Mammary microvascular endothelial cell (primary cell): ENCODE data around the gene RAN. TPM values are rescaled to one million over a fixed set of nuclear protein-coding genes. Genes with fewer than 3 reads are reported as not detected.

Experiments used
- total RNA-seq: library from RNA; depleted of rRNA; stranded (reverse); fragments of >200 nt; gene quantifications from 2 replicates; pipeline ENCODE4 v1.2.3, GENCODE V29; 2015

The RAN gene
- 503 and 529 TPM in 2 replicates for total RNA-seq

DNA sequence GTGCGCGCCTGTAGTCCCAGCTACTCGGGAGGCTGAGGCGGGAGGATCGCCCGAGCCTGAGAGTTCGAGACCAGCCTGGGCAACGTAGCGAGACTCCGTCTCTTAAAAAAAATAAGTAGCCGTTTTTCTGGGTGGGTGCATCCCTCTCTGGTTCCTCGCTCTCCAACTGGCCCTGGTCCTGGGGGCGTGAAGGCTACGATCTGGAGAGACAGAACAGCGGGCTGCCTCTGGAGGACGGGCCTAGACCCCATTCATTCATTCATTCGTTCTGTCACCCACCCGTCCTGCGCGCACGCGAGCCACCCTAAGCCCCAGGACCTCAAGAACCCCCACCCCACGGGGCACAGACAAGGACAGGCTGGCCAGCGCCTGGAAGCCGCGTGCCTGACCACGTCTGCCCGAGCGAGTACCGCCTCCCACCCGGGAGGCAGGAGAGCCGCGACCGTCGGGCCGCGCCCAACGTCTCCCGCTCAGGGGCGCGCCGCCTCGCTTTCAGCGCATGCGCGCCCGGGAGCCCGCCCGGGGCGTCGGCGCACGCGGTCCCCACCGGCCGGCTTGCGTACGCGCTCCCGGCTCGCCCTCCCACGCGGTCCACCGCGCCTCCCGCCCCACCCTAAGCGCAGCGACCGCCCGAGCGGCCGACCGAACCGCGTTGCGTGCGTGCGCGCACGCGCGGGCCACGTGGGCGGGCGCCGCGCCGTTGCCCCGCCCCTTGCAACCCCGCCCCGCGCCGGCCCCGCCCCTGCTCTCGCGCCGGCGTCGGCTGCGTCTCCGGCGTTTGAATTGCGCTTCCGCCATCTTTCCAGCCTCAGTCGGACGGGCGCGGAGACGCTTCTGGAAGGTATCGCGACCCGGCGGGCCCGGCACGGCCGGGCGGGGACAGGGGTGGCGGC, at the start of gene RAN:
TSS of gene RAN (plus strand) at position 781 of the 893 bp plus-strand sequence. CDS start 528 bp downstream, outside the sequence.

GRCh38 chr12:130838951-130839769, 32.7 kb upstream of the RAN start, which contains the start of gene STX2:
TSS of gene STX2 (minus strand) at chr12:130839250. CDS start at chr12:130839099, 151 bp downstream.

Other genes with a start within 250 kb of the RAN start
- not detected in 2 replicates for gene RIMBP2, start 155.8 kb upstream of the RAN start, total RNA-seq
- gene STX2, start 32.8 kb upstream of the RAN start, total RNA-seq, result 27.2 and 29.2 TPM in 2 replicates
- 0.44 TPM in 1 of 2 replicates, not detected in the other for gene ADGRD1, start 81.8 kb downstream of the RAN start, total RNA-seq